PFSK-1 (cell line): ENCODE results near the gene E2F7.

Experiments used
- FOXP2 ChIP-seq: optimal IDR thresholded peaks from 2 replicates; pipeline ENCODE3; 2011; ENCODE audit warnings: borderline replicate concordance, control low read depth, inconsistent platforms; ENCODE audit not compliant: insufficient read depth; ENCODE audit errors: extremely low read length, extremely low read depth
- POLR2AphosphoS5 ChIP-seq: IDR thresholded peaks from 2 replicates; pipeline ENCODE4 v1.6.1; 2012; ENCODE audit warnings: low read depth, mild to moderate bottlenecking, control low read depth, low read length, moderate library complexity
- SIN3A ChIP-seq: IDR thresholded peaks from 2 replicates; pipeline ENCODE4 v1.6.1; 2012; ENCODE audit warnings: mild to moderate bottlenecking, low read length, moderate library complexity, borderline replicate concordance; ENCODE audit not compliant: insufficient read depth
- TAF1 ChIP-seq: IDR thresholded peaks from 2 replicates; pipeline ENCODE4 v1.6.1; 2012; ENCODE audit warnings: low read length, control low read depth, borderline replicate concordance; ENCODE audit not compliant: insufficient read depth
- TF ChIP-seq, protein P1 (sequence below), 2 experiments: IDR thresholded peaks; 2 replicates each; pipeline versions ENCODE4 v1.6.1 to v1.8.0; 2011 to 2012; ENCODE audit warnings: low read depth in 2 of 2, low read length in 2 of 2, control low read depth in 1 of 2, inconsistent platforms in 1 of 2, mild to moderate bottlenecking in 1 of 2, moderate library complexity in 1 of 2; ENCODE audit not compliant: insufficient read depth in 1 of 2

Gene E2F7

DNA sequence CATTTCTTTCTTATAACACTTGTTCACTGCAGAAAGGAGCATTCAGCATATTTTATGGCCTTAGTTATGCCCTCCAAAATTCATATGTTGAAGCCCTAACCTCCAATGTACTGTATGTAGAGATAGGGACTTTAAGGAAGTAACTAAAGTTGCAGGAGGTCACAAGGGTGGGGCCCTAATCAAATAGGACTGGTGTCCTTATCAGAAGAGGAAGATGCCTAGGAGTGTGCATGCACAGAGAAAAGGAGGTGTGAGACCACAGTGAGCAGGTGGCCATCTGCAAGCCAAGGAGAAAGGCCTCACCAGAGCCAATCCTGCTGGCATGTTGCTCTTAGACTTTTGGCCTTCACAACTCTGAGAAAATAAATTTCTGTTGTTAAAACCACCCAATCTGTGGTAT lies 12.9 kb upstream of the E2F7 start:
- no peak for TF ChIP-seq TAF1
- no peak for TF ChIP-seq SIN3A
- TF ChIP-seq, protein P1, sequence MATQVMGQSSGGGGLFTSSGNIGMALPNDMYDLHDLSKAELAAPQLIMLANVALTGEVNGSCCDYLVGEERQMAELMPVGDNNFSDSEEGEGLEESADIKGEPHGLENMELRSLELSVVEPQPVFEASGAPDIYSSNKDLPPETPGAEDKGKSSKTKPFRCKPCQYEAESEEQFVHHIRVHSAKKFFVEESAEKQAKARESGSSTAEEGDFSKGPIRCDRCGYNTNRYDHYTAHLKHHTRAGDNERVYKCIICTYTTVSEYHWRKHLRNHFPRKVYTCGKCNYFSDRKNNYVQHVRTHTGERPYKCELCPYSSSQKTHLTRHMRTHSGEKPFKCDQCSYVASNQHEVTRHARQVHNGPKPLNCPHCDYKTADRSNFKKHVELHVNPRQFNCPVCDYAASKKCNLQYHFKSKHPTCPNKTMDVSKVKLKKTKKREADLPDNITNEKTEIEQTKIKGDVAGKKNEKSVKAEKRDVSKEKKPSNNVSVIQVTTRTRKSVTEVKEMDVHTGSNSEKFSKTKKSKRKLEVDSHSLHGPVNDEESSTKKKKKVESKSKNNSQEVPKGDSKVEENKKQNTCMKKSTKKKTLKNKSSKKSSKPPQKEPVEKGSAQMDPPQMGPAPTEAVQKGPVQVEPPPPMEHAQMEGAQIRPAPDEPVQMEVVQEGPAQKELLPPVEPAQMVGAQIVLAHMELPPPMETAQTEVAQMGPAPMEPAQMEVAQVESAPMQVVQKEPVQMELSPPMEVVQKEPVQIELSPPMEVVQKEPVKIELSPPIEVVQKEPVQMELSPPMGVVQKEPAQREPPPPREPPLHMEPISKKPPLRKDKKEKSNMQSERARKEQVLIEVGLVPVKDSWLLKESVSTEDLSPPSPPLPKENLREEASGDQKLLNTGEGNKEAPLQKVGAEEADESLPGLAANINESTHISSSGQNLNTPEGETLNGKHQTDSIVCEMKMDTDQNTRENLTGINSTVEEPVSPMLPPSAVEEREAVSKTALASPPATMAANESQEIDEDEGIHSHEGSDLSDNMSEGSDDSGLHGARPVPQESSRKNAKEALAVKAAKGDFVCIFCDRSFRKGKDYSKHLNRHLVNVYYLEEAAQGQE (IDR thresholded peaks at IDR 0.05; ENCODE audit: insufficient read depth in 1 of 2, low read depth in 2 of 2, low read length in 2 of 2): no peak
- TF ChIP-seq POLR2AphosphoS5: no peak
- TF ChIP-seq FOXP2: no peak

DNA sequence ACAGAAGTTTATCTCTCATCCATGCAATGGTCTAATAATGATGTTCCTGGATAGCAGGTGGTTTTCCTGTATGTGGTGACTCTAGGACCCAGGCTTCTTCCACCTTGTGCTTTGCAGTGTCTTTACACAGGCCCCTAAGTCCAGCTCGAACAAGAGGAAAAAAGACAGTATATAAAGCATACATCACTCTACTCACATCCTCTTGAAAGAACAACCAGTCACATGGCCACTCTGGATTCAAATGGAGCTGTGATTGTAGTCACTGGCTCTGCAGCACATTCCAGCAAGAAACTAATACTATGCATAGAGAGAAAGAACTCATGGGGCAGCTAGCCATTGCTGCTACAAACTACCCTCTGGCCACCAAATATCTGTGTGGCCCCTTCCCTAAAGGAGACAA lies 11.5 kb upstream of the E2F7 start:
- no peak for TF ChIP-seq FOXP2
- TF ChIP-seq POLR2AphosphoS5: no peak
- TF ChIP-seq, protein P1 (IDR thresholded peaks at IDR 0.05; ENCODE audit: insufficient read depth in 1 of 2, low read depth in 2 of 2, low read length in 2 of 2): no peak
- TF ChIP-seq TAF1: no peak
- no peak for TF ChIP-seq SIN3A

DNA sequence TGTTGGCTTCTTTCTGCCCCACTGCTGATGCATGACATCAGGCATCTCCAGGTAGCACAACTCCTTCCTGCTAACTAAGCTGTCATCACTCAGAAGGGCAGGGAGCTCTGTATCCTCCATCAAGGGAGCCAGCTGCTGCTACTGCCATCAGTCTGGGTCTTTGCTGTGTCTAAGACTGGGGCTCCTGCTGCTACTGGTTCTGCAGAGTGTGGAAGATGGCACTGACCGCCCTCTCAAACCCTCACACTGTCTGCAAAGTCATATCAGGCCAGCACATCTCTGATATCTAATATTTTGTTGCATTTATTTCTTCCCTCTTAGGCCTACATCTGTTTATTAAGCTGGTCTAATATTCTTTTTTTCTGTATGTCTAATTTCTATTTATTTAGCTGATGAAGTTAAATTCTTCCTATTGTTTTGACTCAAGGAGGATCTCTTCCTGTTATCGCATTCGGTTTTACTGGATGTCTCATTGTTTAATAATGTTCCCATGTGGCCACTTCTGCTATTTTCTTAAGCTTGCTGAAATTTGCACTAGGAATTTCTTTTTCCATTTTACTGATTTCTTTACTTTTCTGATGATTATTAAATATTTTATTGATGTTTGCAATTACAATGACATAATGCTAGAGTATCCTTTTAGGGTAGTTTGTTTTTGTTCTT lies 7.6 kb upstream of the E2F7 start:
- no peak for TF ChIP-seq POLR2AphosphoS5
- TF ChIP-seq SIN3A: no peak
- TF ChIP-seq TAF1: no peak
- TF ChIP-seq FOXP2: no peak
- TF ChIP-seq, protein P1 (IDR thresholded peaks at IDR 0.05; ENCODE audit: insufficient read depth in 1 of 2, low read depth in 2 of 2, low read length in 2 of 2): no peak

DNA sequence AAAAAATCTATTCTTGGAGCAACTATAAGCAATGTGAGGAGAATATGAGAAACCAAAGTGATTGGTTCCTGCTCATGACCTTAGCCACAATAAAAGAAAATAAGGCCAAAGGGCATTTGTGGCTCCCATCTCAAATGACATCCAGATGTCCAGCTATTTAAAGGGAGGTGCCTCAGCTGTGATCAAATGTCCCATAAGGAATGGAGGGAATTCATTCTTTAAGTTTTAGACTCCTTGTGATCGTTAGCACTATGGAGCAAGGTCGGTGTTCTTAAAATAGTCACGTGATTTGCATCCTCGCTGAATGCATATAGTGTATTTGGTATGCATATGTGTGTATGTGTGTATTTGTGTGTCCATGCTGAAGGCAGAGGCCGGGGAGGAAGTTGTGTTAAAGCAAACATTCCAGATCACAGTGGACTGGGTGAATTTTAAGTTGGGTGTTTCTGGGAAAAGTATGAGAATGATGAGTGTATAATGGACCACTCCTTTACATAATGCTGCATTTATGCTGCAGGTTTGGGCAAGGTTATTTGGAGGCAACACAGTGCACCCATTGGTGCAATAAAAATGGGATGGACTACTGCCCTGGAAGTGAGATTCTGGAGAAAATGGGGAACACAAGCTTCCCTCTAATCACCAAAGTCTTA lies 5.6 kb upstream of the E2F7 start:
- no peak for TF ChIP-seq FOXP2

DNA sequence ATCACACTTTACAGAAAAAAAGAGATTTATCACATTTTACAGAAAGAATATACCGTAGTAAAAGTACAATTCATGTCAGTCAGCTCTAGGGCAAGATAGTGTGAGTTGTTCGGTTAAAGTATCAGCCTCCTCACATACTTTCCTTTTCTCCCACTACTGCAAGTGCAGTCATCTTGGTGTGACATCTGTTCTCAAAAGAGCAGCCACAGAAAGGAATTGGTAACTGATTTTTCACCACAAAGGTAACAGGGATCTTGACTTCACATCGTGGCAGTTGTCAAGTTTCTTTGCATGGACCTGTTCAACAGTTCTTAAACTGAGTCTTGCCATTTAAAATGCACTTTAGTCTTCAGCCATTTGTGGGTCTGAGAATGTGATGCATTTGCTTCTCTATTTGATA lies 5.0 kb upstream of the E2F7 start:
- TF ChIP-seq SIN3A: no peak
- TF ChIP-seq FOXP2: no peak
- no peak for TF ChIP-seq POLR2AphosphoS5
- no peak for TF ChIP-seq TAF1
- TF ChIP-seq, protein P1 (IDR thresholded peaks at IDR 0.05; ENCODE audit: insufficient read depth in 1 of 2, low read depth in 2 of 2, low read length in 2 of 2): no peak
